IgD-negative memory B cell (primary cell): ENCODE results near the gene SLC35E1. TPM values are rescaled to one million over a fixed set of nuclear protein-coding genes. Genes with fewer than 3 reads are reported as not detected.
"Not testable (repeated sequence)": the region's sequence is repeated elsewhere in the genome, so short reads cannot be mapped to it uniquely, and the experiment has no call there.

Source experiments
- H3K27ac Mint-ChIP-seq, 3 donors: one replicate each; pipeline ENCODE4 v1.8.0; 2020 to 2022; ENCODE audit warnings: mild to moderate bottlenecking in 3 of 3, mixed read lengths in 3 of 3, moderate library complexity in 1 of 3
- H3K27me3 Mint-ChIP-seq: one replicate; pipeline ENCODE4 v1.8.0; 2021; ENCODE audit warnings: mixed read lengths
- H3K36me3 Mint-ChIP-seq: one replicate; pipeline ENCODE4 v1.8.0; 2020; ENCODE audit warnings: mild to moderate bottlenecking, mixed read lengths
- H3K4me1 Mint-ChIP-seq, 3 donors: one replicate each; pipeline ENCODE4 v1.8.0; 2020 to 2022; ENCODE audit warnings: mixed read lengths in 3 of 3, mild to moderate bottlenecking in 1 of 3
- H3K4me3 Mint-ChIP-seq, 4 donors: one replicate each; pipeline ENCODE4 v1.8.0; 2020 to 2022; ENCODE audit warnings: mild to moderate bottlenecking in 4 of 4, mixed read lengths in 4 of 4, moderate library complexity in 3 of 4
- H3K9me3 Mint-ChIP-seq, 3 donors: one replicate each; pipeline ENCODE4 v1.8.0; 2020 to 2021; ENCODE audit warnings: mixed read lengths in 3 of 3, mild to moderate bottlenecking in 1 of 3
- polyA plus RNA-seq: library from polyadenylated mRNA; unstranded; fragments of 300-500 nt; fragmentation: Illumina TruSeq; gene quantifications from one replicate; pipeline ENCODE4 v1.2.3, GENCODE V29; 2021

The SLC35E1 gene
- polyA plus RNA-seq, 1 donor from 2014 or later, result 18.9 TPM

- no peaks in the 10 kb centered on the region for H3K4me1 Mint-ChIP-seq
- no peaks in the 10 kb centered on the region for H3K27me3 Mint-ChIP-seq
- H3K4me3 Mint-ChIP-seq, result no peak overlapping the region
- no peak overlapping the region for H3K27ac Mint-ChIP-seq
- H3K36me3 Mint-ChIP-seq, result peaks cover 4% of the 10 kb centered on the region
- H3K9me3 Mint-ChIP-seq, result no peaks in the 10 kb centered on the region
Measured at GRCh38 chr19:16520986-16521624, 51.1 kb downstream of the SLC35E1 start.

GRCh38 chr19:16520074-16520973 lies 51.9 kb downstream of the SLC35E1 start:
- H3K27me3 Mint-ChIP-seq, result no peaks in the 10 kb centered on the region
- peak overlapping the region in 1 of 4 donors; percentile 52 for H3K4me3 Mint-ChIP-seq
- no peaks in the 10 kb centered on the region for H3K9me3 Mint-ChIP-seq
- no peaks in the 10 kb centered on the region for H3K4me1 Mint-ChIP-seq
- H3K27ac Mint-ChIP-seq, result peak overlapping the region in 1 of 3 donors; percentile 64
- peaks cover 4% of the 10 kb centered on the region for H3K36me3 Mint-ChIP-seq

GRCh38 chr19:16519230-16519687 lies 53.0 kb downstream of the SLC35E1 start:
- Mint-ChIP-seq H3K36me3 (peaks cover 4% of the 10 kb centered on the region), H3K27me3 (no peaks in the 10 kb centered on the region), H3K27ac (peak overlapping the region in 1 of 3 donors; percentile 64), H3K4me3 (peak overlapping the region in 1 of 4 donors; percentile 49), H3K4me1 (no peaks in the 10 kb centered on the region), H3K9me3 (no peaks in the 10 kb centered on the region)

DNA sequence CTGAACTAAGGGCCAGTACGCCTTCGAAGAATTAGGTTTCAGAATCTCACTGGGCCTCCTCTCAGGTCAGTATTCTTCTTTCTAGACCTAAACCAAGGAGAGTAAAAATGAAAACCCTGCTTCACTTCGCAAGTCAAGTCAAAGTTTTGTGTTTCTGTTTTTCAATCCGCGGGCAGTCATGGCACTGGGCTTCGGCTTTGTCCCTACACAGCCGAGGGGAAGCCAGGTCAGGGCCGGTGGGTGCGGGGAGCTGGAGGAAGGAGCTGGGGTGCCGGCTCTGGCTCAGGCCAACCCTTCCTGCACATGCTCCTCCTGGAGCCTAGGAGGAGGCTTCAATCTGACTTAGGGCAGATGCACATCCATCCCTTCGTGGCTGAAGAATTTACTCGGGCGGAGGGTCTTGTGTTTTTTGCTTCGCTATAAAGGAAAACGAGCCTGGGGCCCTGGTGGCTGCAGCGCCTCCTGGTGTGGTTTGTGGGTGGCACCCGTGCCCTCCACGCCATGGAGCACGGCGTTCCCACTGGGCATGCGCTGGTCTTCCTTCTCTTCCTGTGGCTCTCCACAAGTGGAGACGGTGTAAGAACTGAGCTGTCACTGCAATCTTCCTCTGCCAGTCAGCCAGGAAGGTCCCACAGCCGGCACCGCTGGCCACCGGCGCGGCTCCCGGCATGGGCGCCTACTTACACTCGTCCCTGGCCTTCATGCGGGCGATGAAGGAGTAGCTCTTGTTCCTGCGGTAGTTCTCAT lies 53.6 kb downstream of the SLC35E1 start:
- H3K4me3 Mint-ChIP-seq, result no peak overlapping the region
- peak overlapping the region in 1 of 3 donors; percentile 37 for H3K27ac Mint-ChIP-seq
- no peaks in the 10 kb centered on the region for H3K9me3 Mint-ChIP-seq
- H3K36me3 Mint-ChIP-seq, result peaks cover 2% of the 10 kb centered on the region
- H3K4me1 Mint-ChIP-seq, result no peaks in the 10 kb centered on the region
- no peaks in the 10 kb centered on the region for H3K27me3 Mint-ChIP-seq

DNA sequence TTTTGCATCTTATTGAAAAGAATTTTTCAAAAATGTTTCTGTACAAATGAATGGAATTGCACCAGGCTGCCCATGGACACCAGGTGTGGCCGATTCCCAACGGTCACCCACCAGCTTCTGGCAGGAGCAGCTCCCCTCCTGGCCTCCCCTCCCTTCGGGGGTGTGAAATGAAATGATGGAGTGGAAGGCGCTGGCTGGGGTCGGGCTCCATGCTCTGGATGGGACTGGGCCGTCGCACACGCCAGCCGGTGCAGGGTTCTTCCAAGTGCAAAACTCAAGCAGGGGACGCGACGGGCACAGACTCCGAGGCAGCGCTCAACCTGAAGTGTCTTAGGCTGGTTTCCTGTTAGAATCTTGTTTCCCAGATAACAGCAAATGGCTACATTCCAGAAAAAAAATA lies 54.2 kb downstream of the SLC35E1 start:
- H3K27me3 Mint-ChIP-seq, result no peaks in the 10 kb centered on the region
- no peaks in the 10 kb centered on the region for H3K9me3 Mint-ChIP-seq
- H3K4me3 Mint-ChIP-seq, result peak overlapping the region in 1 of 4 donors; percentile 44
- H3K4me1 Mint-ChIP-seq, result no peaks in the 10 kb centered on the region
- peak overlapping the region in 1 of 3 donors; percentile 37 for H3K27ac Mint-ChIP-seq
- H3K36me3 Mint-ChIP-seq, result peaks cover 2% of the 10 kb centered on the region

DNA sequence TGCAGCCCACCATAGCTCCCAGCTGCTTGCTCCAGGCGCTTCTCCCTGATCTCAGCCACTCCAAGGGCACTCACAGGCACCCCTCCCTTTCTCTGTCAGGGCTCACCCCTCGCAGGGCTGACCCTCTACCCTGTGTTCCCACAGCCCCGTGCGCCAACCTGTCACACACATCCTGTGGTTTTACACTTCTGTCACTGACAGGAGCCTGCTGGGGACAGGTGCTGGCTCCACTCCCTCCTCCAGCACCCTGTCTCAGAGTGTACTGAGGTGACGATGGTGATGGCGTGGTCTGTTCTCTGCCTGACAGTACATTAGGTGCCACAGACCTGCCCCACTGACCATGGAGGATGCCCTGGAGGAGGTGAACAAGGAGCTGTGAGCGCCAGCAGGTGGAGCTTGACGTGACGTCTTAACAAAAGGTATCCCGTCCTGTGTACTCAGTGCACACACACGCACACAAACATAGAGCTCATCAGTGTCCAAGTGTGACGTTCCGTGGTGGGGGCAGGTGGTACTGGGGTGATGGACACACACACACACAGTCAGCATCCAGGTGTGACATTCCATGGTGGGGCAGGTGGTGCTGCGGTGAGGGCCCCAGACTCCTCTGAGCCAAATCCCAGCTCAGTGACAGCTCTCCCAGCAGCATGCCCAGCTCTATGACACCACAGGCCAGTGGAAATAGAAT lies 55.1 kb downstream of the SLC35E1 start:
- H3K9me3 Mint-ChIP-seq, result no peaks in the 10 kb centered on the region
- H3K27me3 Mint-ChIP-seq, result no peaks in the 10 kb centered on the region
- peaks cover 2% of the 10 kb centered on the region for H3K36me3 Mint-ChIP-seq
- no peaks in the 10 kb centered on the region for H3K4me1 Mint-ChIP-seq
- no peak overlapping the region for H3K4me3 Mint-ChIP-seq
- peak overlapping the region in 1 of 3 donors; percentile 32 for H3K27ac Mint-ChIP-seq

DNA sequence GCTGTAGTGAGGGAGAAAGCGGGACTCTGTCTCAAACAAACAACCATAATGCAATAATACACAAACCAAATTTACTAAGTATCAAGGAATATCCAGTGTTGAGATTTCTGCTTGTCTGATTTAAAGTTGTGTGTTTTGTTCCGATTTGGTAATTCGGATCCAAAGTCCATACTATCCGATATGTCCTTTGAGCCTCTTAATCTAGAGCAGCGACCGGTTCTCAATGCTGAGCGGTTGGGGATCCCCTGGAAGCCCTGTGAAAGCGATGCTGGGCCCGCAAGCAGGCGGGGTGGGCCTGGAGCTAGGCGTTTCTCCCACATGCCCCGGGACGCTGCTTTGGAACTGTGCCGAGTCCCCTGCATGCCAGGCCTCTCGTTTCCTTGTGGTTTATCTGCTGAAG lies 55.8 kb downstream of the SLC35E1 start:
- H3K4me3 Mint-ChIP-seq, result no peak overlapping the region
- no peaks in the 10 kb centered on the region for H3K27me3 Mint-ChIP-seq
- peaks cover 2% of the 10 kb centered on the region for H3K36me3 Mint-ChIP-seq
- H3K9me3 Mint-ChIP-seq, result no peaks in the 10 kb centered on the region
- no peak overlapping the region for H3K27ac Mint-ChIP-seq
- H3K4me1 Mint-ChIP-seq, result no peaks in the 10 kb centered on the region

- no peaks in the 10 kb centered on the region for H3K27me3 Mint-ChIP-seq
- no peak overlapping the region for H3K27ac Mint-ChIP-seq
- H3K4me1 Mint-ChIP-seq, result no peaks in the 10 kb centered on the region
- H3K4me3 Mint-ChIP-seq, result no peak overlapping the region
- H3K36me3 Mint-ChIP-seq, result peaks cover 2% of the 10 kb centered on the region
- no peaks in the 10 kb centered on the region for H3K9me3 Mint-ChIP-seq
Measured at GRCh38 chr19:16514383-16515019, 57.7 kb downstream of the SLC35E1 start.

GRCh38 chr19:16512611-16513010 lies 59.6 kb downstream of the SLC35E1 start:
- H3K4me1 Mint-ChIP-seq, H3K27ac Mint-ChIP-seq, H3K27me3 Mint-ChIP-seq, H3K9me3 Mint-ChIP-seq, H3K36me3 Mint-ChIP-seq, H3K4me3 Mint-ChIP-seq: not testable (repeated sequence)

DNA sequence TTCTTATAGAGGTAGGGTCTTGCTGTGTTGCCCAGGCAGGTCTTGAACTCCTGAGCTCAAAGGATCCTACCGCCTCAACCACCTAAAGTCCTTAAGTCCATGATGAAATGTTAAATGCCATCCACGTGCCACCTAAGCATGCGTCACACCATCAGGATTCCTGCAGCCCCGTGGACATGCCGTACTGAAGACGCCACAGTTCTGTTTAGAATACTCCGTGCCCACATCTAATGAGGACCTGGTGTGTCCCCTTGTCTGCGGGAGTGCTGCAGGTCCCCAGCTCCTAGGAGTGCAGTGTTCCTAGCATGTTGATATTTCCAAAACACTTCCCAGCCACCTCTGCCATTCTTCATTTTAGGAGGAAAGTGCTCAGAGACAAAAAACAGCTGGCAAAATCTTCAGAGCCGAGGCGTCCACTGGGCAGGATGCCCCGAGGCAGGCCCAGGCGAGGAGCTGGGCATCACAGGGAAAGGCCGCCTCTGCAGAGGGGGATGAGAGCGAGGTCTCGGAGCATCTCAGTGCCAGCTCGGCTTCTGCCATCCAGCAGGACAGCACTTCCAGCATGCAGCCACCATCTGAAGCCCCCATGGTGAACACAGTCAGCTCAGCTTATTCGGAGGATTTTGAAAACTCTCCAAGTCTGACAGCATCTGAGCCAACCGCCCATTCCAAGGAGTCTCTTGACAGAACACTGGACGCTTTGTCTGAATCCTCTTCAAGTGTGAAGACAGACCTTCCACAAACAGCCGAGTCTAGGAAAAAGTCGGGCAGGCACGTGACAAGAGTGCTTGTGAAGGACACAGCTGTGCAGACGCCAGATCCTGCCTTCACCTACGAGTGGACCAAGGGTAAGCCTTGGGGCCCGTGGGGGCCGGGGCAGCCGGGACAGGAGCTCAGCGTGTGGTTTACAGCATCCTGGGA lies 62.8 kb downstream of the SLC35E1 start:
- Mint-ChIP-seq H3K4me1 (no peaks in the 10 kb centered on the region), H3K27me3 (no peaks in the 10 kb centered on the region), H3K27ac (no peak overlapping the region), H3K36me3 (no peaks in the 10 kb centered on the region), H3K4me3 (no peak overlapping the region), H3K9me3 (no peaks in the 10 kb centered on the region)

DNA sequence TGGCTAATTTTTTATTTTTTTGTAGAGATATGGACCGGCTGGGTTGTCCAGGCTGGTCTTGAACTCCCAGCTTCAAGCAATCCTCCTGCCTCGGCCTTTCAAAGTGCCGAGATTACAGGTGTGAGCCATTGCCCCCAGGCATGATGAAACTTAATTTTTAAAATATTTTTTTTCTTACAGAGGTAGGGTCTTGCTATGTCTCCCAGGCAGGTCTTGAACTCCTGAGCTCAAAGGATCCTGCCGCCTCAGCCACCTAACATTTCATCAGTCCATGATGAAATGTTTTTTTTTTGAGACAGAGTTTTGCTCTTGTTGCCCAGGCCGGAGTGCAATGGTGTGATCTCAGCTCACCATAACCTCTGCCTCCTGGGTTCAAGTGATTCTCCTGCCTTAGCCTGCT lies 63.7 kb downstream of the SLC35E1 start:
- H3K36me3 Mint-ChIP-seq, result no peaks in the 10 kb centered on the region

DNA sequence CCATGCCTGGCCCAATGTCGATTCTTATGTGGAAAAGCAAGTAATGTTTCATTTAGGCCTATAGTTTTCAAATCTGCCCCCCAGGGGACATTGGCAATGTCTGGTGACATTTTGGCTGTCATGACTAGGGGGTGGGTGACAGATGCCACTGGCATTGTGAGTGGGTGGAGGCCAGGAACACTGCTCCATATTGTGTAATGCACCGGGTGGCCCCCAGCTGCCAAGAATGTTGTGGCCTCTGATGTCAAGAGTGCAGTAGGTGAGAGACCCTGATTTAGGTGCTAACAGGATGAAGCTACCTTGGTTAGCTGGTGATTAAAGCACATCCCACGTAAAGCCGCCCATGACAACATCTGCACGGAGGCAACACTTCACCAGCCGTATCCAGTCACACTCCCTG lies 65.3 kb downstream of the SLC35E1 start:
- Mint-ChIP-seq H3K27ac (no peak overlapping the region), H3K9me3 (no peaks in the 10 kb centered on the region), H3K36me3 (no peaks in the 10 kb centered on the region), H3K4me3 (no peak overlapping the region), H3K27me3 (no peaks in the 10 kb centered on the region), H3K4me1 (no peaks in the 10 kb centered on the region)

More for the DNA sequence above, 63.7 kb downstream of the SLC35E1 start:
- Mint-ChIP-seq H3K4me1 (no peaks in the 10 kb centered on the region), H3K9me3 (no peaks in the 10 kb centered on the region), H3K27me3 (no peaks in the 10 kb centered on the region), H3K4me3 (no peak overlapping the region), H3K27ac (no peak overlapping the region)

- not testable (repeated sequence) for H3K36me3 Mint-ChIP-seq, H3K4me1 Mint-ChIP-seq, H3K27ac Mint-ChIP-seq, H3K4me3 Mint-ChIP-seq, H3K27me3 Mint-ChIP-seq, H3K9me3 Mint-ChIP-seq
Measured at GRCh38 chr19:16506161-16506560, 66.1 kb downstream of the SLC35E1 start.
